Left colon (tissue), 2 donors: ENCODE results near the gene VGLL3. TPM values are rescaled to one million over a fixed set of nuclear protein-coding genes. Genes with fewer than 3 reads are reported as not detected.

Source experiments
- ATAC-seq: fragments of 200-7000 bp; cut with Tn5 transposase; one replicate; pipeline ENCODE4 v1.9.1; 2020; ENCODE audit warnings: mild to moderate bottlenecking, moderate library complexity
- DNase-seq, 2 donors: peaks; one replicate each; pipeline ENCODE4 v3.0.0-alpha.2; 2020
- intact Hi-C, 2 donors: fragments of 100-400 bp; cut with DNase I in 1 of 2; cut with micrococcal nuclease in 1 of 2; formaldehyde crosslinking; loops; one replicate each; pipeline versions ENCODE4 v1.11.2 to v1.14.0; 2022; cut with DNase I, micrococcal nuclease
- total RNA-seq, 2 donors: library from RNA; stranded (reverse); fragmentation: NEBNext Ultra II Directional; extraction: Animal tissue kit (Norgen Biotek cat#: 25700); gene quantifications; one replicate each; pipeline ENCODE4 v1.2.1, GENCODE V29; 2021
- donor health status: DM: no; HTN: no; CAD: no.
- donor health status: DM: yes; HTN: yes; CAD: no.

Gene VGLL3
- total RNA-seq, 2 donors from 2014 or later = 1.2 to 5.1 TPM

DNA sequence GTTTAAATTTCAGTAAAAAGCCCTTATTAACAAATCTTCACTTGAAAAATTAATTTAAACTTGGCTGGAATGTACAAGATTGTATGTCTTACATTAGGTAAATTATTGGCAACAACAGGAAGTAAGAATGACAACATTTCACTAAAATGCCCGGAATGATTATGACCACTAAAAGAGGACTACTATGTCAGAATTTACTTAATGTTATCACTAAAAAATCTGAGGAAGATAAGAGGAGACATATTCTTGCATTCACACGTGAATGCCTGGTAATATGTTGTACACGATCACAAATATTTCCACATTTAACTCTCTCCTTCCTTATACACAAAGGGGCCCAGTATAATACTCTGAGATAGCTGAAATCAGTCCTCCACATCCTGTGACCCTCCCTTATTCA lies 29.7 kb downstream of the VGLL3 start:
- intact Hi-C loops = loop anchor here in 1 of 2 donors (10.0 kb wide), 1 partner anchor 124 kb away; no protein-coding TSS in a partner anchor
- ATAC-seq (no peak), DNase-seq (no peak)

DNA sequence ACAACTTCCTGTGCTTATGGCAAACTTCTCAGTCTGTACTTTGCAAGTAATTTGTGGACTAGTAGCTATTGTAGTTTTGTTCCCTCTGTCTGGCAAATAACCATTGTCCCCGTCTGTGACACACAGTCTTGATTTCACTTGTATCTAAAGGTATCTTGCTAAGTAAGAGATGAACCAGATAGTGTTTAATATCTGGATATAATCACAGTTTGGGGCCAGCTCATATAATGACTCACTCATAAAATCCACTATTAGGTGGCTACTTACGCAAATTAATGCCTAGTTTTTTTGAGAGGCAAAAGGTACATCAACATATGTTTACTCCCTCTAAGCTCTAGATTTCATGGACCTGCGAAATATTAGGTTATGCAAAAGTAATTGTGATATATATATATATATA lies 30.4 kb downstream of the VGLL3 start:
- ATAC-seq = no peak
- no peak for DNase-seq
- intact Hi-C loops = loop anchor here in 1 of 2 donors (10.0 kb wide), 1 partner anchor 124 kb away; no protein-coding TSS in a partner anchor

DNA sequence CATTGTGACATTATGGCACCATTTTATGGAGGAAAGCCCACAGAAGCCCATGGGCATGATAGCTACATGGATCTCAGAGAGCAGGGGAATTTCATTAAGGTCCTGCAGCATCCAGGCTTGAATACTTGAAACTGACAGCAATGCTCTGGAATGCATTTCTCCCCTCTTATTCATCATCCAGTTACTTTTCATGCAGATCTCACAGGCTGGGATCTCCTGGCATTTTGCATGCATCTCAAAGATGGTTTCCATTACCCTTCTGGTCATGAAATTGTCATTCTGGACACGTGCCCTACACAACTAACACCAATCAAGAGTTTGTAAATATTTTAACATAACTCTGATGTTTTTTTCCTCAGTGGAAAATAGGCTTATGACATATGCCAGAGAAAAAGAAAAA lies 32.4 kb downstream of the VGLL3 start:
- ATAC-seq (no peak), DNase-seq (no peak)
- intact Hi-C loops = no loop called here

DNA sequence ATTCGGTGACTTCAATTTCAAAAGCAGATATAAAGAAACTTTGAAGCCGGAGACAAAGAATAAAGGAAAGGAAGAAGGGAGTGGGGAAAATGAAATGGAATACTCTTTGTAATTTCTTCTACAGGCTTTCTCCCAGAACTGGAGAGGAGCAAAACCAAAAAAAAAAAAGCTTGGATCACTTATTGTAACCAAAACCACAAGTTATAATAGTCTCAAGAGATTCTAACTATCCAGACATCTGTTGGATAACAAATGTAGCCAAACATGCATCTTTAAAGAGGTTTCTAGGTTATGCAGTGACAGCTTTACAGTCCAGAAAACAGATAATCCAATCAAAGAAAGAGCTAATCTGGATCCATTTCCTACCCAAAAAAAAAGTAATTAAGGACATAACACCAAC lies 36.2 kb downstream of the VGLL3 start:
- intact Hi-C loops = no loop called here
- DNase-seq (no peak), ATAC-seq (no peak)

DNA sequence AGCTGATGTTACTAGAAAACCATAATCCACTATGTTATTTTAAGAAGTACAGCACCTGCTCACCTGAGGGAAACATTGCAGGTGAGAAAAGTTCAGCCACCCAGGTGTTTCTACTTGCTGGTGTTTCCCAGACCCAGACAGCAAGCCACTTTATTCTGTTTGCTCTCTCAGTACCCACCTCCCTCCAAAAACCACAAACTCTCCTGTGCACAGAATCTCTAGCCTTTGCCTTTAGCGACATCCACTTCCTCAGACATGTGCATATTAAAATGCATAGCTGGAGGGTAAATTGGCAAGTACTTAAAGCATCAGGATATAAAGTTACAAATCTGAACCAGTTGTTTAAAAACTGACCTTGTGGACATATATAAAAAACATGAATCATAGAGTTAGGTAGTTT lies 36.7 kb downstream of the VGLL3 start:
- intact Hi-C loops = no loop called here
- DNase-seq = no peak
- no peak for ATAC-seq

DNA sequence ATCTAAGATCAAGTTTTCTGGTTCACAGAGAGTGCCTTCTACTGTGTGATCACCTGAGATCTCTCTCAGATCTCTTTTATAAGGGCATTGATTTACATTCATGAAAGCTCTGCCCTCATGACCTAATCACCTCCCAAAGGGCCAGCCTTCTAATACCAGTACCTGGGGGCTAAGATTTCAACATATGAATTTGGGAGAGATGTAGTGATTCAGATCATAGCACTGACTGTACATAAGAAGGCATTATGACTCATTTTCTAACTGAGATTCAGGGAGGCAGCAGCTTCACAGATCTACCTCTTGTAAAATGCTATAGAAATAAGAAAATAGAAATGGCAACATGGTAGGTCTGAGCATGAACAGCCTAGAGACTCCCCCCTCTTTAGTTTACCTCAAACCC lies 39.6 kb downstream of the VGLL3 start:
- ATAC-seq (no peak), DNase-seq (no peak)
- intact Hi-C loops = no loop called here

DNA sequence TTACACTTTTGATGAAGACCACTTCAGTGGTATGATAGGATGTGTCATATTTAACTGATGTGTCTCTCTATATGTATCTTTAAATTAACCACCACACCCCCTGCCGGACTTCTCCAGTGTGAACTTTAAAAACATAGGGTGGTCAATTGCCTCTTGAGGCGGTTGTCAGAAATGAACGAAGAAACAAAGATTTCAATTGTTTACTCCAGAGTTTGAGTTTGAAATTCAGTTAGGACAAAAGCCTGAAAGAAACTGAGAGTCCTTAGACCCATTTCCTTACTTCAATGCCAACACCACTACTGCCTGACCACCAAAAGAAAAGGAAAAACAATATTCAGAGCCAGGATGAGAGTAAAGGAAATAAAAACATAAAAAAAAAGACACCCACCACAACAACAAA lies 40.2 kb downstream of the VGLL3 start:
- no peak for ATAC-seq

DNA sequence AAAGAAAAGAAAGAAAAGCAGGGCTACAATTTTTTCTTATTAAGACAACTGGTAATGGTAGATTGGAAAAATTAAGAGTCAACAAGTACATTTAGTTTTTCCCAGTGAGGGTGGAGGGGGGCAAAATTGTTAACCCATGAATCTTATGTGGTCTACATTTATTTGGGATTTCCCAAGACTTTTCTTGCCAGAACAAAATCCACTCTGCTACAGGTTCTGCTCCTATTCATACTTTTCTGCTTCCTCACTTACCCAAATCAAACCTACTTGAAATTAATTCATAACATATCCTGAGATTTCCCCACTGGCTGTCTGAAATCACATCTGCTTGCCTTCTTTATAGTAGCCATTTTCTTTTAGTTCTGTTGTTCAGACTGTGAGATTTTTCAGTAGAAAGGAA lies 41.1 kb downstream of the VGLL3 start:
- no peak for DNase-seq
- intact Hi-C loops = no loop called here

More for the DNA sequence above, 40.2 kb downstream of the VGLL3 start:
- intact Hi-C loops = no loop called here
- no peak for DNase-seq

DNA sequence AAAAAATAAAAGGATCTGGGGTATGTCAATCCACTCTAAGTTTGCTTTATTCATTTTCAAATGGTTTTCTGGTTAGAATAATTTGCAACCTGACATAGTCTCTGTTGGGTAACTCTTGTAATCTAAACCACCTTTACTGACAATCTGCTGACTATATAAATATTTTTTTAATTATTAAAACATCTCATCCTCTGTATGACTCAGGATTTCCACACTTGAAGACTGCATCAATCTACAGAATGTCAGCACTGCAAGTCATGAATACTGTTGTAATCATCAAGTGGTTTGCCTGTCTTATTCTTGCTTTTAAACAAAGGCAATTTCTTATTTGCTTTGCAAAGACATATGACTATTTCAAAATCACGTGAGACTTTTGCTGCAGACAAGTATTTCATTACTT lies 42.1 kb downstream of the VGLL3 start:
- DNase-seq (no peak), ATAC-seq (no peak)

More for the DNA sequence above, 41.1 kb downstream of the VGLL3 start:
- ATAC-seq = no peak

DNA sequence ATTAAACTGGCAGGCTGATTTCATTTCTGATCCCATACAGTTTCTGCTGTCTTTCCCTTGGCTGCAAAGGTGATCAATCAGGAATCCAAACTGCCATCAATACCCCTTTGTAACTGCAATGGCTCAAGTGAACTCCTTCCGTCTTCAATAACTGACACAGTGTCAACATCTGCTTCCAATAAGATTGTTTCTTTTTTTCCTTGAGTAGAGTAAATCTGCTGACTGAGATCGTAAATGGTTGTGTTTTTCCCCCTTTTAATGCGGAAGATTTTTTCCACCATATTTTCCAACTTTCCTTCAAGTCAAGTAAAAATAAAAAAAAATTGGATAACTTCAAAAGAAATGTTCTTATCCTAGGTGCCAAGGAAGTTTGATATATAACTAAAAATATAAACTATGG lies 48.7 kb downstream of the VGLL3 start:
- intact Hi-C loops = no loop called here
- no peak for DNase-seq

More for the DNA sequence above, 42.1 kb downstream of the VGLL3 start:
- intact Hi-C loops = no loop called here

DNA sequence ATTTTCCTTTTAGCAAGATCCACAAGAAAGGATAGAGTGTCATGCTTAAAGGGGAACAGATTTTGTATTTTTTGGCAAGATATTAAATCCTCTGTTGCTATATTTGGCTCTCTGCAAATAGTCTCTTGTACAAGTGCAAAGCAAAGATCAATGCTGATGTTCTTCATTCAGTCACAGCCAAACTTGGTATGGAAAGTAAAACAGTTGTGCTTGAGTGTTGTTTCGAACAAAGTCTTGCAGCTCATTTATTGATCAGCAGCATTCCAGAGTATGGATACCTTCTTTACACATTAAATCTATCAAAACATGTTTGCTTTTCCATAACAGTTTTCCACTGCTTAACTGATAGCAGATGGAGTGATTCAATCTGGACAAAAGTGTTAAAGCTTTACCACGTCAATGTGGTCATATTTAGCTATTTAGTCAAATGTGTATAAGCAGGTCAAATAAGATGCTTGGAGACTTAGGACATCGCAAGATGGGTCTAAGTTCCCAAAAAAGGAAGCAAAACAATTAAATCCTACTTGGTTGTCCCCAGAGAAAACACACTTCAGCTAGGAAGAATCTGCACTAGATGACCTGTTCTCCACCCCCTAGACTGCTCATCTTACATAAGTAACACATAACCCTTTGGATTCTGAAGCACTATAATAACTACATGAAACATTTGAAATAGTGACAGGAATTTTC lies 52.4 kb downstream of the VGLL3 start:
- ATAC-seq = no peak
- no peak for DNase-seq
- intact Hi-C loops = no loop called here

More for the DNA sequence above, 48.7 kb downstream of the VGLL3 start:
- ATAC-seq = no peak

DNA sequence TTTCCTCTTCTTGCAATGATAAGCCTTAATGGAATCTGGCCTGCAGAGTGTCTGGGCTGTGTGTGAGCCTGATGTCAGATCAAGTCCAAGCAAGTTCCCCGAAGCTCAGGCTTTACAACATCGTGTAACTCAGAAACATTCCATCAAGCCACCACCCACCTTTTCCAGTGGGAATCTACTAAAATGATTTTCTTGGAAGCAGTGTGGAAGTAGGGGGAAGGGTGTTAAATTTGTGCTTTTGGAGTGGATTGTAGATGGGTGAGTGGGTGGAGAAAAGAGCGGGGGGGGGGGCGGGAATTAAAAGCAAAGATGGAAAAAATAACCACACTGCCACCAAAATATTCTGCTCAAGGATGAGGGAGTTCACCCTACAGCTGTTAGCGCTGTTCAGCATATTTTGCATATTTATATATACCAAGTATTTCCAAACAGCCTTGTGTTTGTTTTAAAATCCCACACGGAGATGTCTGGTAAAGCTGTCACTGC lies 53.6 kb downstream of the VGLL3 start:
- DNase-seq (no peak), ATAC-seq (no peak)
- intact Hi-C loops = no loop called here

DNA sequence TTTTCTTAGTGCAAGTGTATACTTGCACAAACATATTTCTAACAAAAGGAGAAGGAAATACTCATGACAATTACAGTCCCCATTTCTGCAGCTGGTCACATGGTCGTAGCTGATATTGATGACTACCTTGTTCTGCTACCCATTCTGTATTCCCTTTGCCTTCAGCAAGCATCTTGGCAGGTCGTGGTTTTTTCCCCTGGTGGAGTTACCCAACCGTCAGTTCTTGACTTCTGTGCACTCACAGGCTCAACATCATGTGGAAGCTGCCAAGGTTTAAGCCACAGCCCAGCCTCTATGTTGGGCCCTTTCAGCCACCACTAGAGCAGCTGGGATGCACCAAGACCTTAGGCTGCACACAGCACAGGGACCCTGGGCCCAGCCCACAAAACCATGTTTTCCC lies 56.1 kb downstream of the VGLL3 start:
- intact Hi-C loops = no loop called here
- ATAC-seq (no peak), DNase-seq (no peak)

DNA sequence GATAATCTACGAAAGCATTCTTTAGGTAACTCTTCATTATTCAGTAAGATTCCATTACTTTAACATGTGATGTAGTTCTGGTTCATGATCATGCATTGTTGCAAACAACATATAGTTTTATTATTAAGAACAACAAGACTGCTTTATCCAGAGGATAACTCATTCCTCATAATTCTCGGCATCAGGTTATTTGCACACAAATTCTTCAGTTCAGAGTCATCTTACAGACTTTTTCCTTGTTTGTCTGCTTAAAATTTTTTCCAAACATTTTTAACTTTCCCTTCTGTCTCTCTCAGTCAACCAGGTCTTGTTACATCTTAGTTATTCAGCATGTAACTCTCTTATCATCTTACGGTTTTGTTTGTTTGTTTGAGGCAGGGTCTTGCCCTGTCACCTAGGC lies 60.1 kb downstream of the VGLL3 start:
- ATAC-seq (no peak), DNase-seq (no peak)
- intact Hi-C loops = no loop called here

DNA sequence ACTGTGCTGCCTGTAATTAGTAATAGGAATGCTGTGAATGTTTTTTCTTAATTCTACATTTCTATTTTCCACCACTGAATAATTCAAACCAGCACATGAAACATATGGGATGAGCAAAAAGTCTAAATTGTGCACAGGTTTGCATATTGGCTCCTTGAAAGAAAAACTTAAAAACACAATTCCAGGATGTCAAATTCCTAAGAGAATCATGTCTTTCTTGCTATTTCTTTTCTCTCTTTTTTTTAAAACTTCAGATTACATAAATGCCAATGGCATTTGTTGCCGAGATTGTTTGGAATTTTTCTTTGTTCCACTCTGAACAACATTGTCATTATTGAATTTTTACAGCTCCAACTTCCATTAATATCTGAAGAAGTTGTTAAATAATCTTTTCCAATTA lies 60.8 kb downstream of the VGLL3 start:
- intact Hi-C loops = no loop called here
- DNase-seq = no peak
- no peak for ATAC-seq

DNA sequence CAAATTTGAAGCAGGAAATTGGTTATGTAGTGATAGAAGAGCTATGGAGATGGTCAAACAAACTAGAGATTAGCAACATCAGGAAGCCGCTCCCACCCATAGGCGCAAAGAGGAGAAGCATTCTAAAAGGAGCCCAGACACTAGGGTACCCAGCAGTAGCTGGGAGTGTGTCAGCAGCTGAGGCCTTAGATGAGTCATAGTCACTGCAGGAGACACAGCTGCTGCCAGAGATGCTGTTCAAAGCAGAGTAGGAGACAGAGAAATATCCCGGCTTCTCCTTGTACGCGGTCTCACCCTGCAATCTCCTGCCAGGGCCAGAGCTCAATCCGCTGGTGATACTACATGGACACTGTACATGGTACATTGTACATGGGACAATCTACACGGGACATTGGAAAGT lies 61.9 kb downstream of the VGLL3 start:
- ATAC-seq (no peak), DNase-seq (no peak)
- intact Hi-C loops = no loop called here

DNA sequence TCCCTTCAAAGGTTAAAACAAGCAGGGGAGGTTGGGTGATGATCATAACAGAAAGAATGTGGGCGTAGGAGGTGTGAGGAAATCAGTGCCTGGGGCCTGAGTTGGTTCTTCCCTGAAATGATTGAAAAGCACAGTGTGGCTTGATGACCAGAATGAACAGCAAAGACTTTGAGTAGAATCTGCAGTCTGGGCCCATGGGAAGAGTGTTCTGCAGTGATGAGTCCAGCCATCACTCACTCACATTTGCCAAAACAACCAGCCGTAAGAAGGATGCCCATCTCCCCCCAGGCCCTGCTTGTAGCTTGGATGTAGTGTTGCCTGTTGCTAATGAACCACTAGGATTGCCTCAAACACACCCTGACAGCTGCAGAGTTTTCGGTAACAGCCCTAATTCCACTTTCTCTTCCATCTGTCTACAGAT lies 67.9 kb downstream of the VGLL3 start:
- ATAC-seq (no peak), DNase-seq (no peak)
- intact Hi-C loops = no loop called here

DNA sequence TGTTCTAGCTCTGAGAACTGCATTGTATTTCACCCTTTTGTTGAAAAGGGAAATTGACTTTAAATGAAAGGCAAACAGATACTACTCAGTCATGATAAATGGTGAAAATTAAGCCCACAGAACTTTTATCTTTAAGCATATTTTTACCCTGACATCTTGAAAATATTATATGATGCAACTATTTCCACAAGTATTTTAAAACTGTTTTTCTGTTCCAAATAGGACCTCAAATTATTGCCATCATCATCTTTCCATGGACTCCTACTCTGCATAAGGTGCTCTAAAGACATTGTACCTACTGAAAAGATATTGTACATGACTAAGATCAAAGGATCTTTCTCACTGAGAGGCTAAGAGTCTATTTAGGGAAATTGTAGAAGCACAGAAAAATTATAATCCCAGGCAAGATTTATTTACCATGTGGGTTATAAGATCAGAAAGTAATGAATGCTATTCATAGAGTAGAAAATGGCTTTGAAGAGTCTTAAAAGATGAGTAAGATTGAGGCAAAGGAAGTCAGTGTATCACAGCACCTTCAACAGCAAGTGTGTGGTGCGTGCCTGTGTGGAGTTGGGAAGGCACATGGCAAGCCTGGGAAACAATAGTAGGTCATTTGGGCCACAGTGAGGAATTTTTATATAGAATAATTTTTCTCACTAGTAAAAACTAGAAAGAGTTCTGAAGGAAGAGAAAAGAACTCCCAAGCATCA lies 68.8 kb downstream of the VGLL3 start:
- DNase-seq = no peak
- intact Hi-C loops = no loop called here
- no peak for ATAC-seq

DNA sequence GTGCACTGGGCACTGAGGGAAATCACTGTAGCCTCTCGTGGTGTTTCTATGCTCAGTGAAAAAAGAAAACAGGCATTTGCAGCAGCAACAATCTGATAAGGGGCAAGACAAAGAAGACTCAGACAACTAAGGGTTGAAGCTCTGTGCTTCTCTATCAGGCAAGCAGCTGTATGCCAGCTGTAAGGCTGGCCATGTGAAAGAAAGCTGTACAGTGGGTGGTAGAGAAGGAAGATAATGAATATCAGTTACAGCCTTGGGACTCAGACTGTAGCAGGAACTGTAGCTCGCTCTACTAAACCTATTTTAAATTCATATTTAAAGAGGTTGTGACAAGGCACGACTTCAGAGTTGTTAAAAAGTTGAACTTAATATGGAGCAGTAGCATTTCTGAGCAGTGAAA lies 76.3 kb downstream of the VGLL3 start:
- ATAC-seq (no peak), DNase-seq (no peak)
- intact Hi-C loops = no loop called here

DNA sequence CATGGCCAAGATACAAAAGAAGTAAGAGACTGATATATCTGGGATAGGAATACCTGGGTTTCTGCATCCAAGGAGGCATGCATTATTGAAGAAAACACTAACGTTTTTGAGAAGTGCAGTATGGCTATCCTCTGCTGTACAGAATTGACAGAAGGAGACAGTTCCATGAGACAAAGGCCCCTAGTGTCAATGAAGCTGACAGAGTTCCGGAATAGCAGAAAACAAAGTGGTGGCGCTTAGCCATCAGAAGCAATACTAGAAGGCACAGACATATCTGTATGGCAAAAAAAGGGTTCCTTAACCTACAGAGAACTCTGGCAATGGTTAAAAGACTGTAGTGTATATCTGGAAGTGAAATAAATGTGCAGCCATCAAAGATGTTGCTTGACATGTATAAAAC lies 77.8 kb downstream of the VGLL3 start:
- no peak for ATAC-seq
- intact Hi-C loops = no loop called here
- DNase-seq = no peak
